Subcutaneous adipose tissue (tissue), 4 donors: ENCODE measurements around the gene SDHAF2. TPM values are rescaled to one million over a fixed set of nuclear protein-coding genes. Genes with fewer than 3 reads are reported as not detected.

Experiments used
- total RNA-seq, 4 donors: library from RNA; depleted of rRNA; stranded (reverse); fragments of >200 nt; gene quantifications; one replicate each; pipeline ENCODE4 v1.1.0, GENCODE V29; 2016
- TF ChIP-seq, protein P1 (sequence below): fragments of 450-650 bp; IDR thresholded peaks from one replicate; pipeline ENCODE4 v1.5.1; 2016; ENCODE audit warnings: low read depth, mild to moderate bottlenecking, control low read depth, antibody characterized with exemption, moderate library complexity

SDHAF2 gene
- total RNA-seq, 4 donors from 2014 or later = 30.0 to 46.2 (median 33.9) TPM

DNA sequence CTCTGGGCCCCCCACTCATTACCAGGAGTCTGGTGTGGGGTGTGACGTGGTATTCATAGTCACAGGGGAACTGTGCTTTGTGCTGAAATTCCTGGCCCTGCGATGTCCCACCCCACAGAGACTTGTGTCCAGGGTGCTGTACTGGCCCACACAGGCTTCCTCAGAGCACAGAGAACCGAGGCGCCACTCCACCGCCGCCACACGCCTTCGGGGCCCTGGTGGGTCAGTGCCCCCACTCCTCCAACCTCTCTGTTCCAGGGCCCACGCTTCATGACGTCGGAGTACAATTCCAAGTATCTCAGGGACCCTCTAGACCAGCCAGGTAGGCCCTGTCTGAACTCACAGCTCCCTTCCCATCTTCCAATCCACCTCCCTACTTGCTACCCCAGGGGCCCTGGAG is 55.2 kb downstream of the SDHAF2 start:
- TF ChIP-seq, protein P1, sequence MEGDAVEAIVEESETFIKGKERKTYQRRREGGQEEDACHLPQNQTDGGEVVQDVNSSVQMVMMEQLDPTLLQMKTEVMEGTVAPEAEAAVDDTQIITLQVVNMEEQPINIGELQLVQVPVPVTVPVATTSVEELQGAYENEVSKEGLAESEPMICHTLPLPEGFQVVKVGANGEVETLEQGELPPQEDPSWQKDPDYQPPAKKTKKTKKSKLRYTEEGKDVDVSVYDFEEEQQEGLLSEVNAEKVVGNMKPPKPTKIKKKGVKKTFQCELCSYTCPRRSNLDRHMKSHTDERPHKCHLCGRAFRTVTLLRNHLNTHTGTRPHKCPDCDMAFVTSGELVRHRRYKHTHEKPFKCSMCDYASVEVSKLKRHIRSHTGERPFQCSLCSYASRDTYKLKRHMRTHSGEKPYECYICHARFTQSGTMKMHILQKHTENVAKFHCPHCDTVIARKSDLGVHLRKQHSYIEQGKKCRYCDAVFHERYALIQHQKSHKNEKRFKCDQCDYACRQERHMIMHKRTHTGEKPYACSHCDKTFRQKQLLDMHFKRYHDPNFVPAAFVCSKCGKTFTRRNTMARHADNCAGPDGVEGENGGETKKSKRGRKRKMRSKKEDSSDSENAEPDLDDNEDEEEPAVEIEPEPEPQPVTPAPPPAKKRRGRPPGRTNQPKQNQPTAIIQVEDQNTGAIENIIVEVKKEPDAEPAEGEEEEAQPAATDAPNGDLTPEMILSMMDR = no peak

DNA sequence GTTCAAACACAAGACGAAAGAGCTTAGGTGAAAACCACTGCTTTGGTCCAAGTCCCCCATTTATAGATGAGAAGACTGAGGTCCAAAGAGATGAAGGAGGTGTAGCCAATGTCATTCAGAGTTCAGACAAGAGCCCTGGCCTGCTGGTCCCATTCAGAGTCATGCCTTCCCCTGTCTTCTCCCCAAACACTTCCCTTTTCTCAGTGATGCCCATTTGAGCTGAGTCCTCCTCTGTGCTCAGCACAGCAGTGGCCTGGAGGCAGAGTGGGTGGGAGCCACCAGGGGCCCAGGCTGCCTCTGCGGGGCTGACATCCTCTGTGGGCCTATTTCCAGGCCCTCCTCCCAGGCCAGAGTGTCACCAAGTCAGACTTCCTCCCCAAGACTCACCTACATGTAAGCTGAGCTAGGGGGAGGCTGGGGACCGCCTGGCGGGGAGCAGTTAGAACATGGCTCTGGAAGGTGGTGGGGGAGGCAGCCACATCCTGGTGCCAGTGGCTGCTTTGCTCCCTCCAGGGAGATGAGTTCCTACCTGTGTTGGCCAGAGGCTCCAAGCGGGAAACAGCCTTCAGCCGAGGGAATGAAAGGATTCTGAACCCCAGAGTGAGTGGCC is 56.2 kb downstream of the SDHAF2 start:
- TF ChIP-seq, protein P1 = no peak

DNA sequence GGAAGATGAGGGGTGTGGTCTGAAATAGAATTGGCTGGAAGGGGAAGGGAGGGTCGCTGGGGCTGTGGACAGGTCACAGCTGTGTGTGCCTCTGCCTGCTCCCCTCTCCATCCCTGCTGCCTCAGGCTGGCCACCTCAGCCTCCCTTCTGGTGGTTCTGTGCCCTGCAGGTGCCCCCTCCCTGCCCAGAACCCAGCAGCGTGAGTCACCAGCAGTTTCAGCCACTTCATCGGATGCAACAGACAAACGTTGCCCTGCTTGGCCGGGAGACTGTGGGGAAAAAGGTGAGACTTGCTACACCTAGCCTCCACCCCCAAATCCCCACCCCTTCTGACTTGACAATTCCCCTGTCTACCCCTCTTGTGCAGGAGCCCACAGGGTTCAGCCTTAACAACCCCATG is 56.9 kb downstream of the SDHAF2 start:
- TF ChIP-seq, protein P1 = no peak

DNA sequence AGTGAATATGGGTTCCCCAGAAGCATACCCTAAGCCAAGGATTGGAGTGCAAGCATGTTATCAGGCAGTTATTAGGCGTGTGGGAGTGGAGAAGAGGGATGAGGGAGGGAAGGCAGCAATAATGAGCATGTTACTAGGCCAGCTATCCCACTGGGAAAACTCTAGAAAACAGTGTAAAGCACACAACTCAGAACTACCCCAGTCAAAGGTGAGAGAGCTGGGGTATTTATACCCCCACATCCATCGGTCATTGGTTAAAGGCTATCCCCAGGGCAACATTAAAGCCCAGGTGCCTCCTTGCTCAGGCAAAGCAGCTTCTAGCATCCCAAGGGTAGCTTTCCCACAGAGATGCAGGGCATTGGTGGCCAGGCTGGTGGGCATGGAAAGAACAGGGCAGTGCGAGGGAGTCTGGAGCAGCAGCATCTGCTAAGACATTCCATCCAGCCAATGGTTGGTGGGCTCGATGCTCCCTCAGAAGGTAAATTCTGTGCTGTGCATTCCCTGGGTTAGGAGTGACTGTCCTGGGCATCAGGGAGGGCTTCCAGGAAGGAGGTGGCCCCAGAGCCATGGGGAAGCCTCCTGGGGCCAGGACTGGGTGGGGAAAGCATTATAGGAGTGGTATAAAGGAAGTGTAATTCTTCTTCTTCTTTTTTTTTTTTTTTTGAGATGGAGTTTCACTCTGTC is 57.6 kb downstream of the SDHAF2 start:
- TF ChIP-seq, protein P1 = no peak

DNA sequence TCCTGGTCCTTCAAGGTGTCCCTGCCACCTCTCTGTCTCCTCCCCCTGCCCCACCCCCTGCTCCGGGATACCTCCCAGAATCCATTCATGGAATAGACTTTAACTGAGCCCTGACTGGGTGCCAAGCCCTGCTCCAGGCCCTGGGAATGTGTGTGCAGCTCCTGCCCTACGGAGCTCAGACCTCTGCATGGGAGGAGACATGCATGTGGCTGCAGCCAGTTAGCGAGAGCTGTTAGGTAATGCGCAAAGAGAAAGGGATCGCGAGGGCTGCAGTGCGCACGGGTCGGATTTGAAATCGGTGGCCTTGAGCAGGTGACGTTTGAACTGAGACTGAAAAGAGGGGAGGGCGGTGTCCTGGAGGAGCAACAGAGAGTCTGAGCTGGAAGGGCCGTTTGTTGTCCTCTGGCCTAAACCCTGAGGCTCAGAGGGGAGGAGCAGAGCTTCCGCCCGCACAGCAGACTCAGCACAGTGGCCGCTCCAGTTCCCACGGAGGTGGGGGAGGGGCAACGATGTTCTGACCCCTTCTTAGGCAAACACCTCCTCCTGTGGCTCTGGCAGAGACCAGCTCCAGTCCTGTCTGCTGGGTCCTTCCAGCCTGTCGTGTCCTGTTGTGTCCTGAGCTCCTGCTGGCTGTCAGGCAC is 58.8 kb downstream of the SDHAF2 start:
- TF ChIP-seq, protein P1 = no peak

DNA sequence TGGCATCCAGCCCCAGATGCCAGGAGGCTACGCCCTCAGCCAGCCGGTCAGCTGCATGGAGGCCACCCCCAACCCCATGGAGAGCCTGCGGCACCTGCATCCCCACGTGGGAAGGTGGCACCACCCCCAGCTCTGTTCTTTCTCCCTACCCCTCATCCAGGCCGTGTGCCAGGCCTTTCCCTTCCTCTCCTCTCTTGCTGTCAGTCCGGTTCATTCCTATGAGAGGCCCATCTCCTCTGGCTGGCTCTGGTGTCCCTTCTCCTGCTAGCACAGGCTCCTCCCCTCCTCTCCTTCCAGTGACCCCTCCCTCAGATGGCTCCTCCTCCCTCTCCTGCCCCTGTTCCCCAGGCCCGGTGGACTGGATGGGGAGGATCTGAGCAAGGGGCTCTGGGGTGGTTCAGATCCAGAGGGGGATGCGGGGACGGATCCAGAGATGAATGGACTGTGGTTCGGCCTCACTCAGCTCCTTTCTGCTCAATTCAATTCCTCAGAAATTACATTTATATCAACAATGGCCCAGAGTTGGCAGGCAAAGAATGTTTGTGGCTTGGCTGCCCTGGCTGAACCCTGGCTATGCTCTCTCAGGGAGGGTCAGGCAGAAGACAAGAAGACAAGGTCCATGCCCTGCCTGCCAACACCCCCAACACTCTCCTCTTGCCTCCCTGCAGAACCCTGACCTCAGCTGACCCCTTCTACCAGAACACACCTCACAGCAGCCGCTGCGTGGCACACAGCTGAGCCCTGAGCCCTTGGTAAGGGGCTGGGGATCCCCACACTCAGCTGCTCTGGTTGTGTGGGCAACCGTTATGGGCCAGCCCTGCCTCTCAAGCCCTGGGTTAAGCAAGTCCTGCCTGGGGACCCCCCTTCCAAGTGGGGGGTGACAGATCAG is 60.2 kb downstream of the SDHAF2 start:
- TF ChIP-seq, protein P1 = no peak
